HepG2 (cell line): Measurements from ENCODE around the gene HIPK2.

Source experiments
- BHLHE40 ChIP-seq: IDR thresholded peaks from 2 replicates; pipeline ENCODE4 v1.6.1; 2011; ENCODE audit warnings: low read length, improper control_type of control experiment
- EP300 ChIP-seq, 3 experiments: sonication (generic) in 1 of 3; formaldehyde crosslinking in 1 of 3; IDR thresholded peaks; 2 replicates each; pipeline versions ENCODE4 v1.5.1 to v1.6.1; 2011 to 2020; ENCODE audit warnings: low read depth in 2 of 3, low read length in 2 of 3, borderline replicate concordance in 1 of 3, improper control_type of control experiment in 1 of 3, mild to moderate bottlenecking in 1 of 3, missing genetic modification reagents in 1 of 3, moderate library complexity in 1 of 3
- FOXK2 ChIP-seq: fragments of 450-650 bp; IDR thresholded peaks from 2 replicates; pipeline ENCODE4 v1.6.1; 2016
- FOXM1 ChIP-seq: sonication (generic); formaldehyde crosslinking; IDR thresholded peaks from 2 replicates; pipeline ENCODE4 v1.5.0; 2020; ENCODE audit warnings: missing genetic modification reagents
- NBN ChIP-seq: fragments of 450-650 bp; conservative IDR thresholded peaks from 2 replicates; pipeline ENCODE4 v1.6.1; 2017
- NFAT5 ChIP-seq: sonication (generic); formaldehyde crosslinking; IDR thresholded peaks from 2 replicates; pipeline ENCODE4 v1.4.0; 2020; ENCODE audit warnings: missing genetic modification reagents
- SAP130 ChIP-seq: IDR thresholded peaks from 2 replicates; pipeline ENCODE4 v1.6.1; 2016; ENCODE audit warnings: low read depth
- TMF1 ChIP-seq: sonication (generic); formaldehyde crosslinking; IDR thresholded peaks from 2 replicates; pipeline ENCODE4 v1.8.1; 2022; ENCODE audit warnings: low read depth, missing genetic modification reagents
- ZNF207 ChIP-seq: fragments of 450-650 bp; IDR thresholded peaks from 2 replicates; pipeline ENCODE4 v1.6.1; 2016; ENCODE audit warnings: antibody characterized with exemption, borderline replicate concordance
- ZNF337 ChIP-seq: sonication (generic); formaldehyde crosslinking; IDR thresholded peaks from 2 replicates; pipeline ENCODE4 v1.5.1; 2020; ENCODE audit warnings: missing genetic modification reagents, low read depth, mild to moderate bottlenecking, borderline replicate concordance
- TF ChIP-seq, protein P1 (sequence below): sonication (generic); formaldehyde crosslinking; IDR thresholded peaks from 2 replicates; pipeline ENCODE4 v1.5.0; 2020; ENCODE audit warnings: mild to moderate bottlenecking, missing genetic modification reagents, moderate library complexity

DNA sequence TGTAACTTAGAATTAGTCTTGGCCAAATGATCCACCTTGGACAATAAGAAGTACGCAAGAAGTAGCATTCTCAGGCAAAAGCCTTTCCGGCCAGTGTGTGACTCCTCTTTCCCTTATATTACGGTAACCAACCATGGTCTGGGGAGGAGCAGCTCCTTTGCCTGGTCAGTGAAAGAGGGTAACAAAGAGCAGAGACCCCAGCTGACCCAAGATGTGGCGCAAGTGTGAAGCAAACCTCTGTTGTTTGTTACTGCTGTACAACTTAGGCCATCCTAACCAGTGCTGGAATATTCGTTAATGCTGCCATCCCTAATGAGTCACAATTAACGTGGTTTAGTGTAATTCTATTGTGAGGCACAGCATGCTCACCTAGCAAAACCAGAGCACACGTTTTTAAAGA, 44.0 kb downstream of the HIPK2 start:
- TF ChIP-seq SAP130 (CRISPR knock-in tag) = no peak
- TF ChIP-seq, protein P1, sequence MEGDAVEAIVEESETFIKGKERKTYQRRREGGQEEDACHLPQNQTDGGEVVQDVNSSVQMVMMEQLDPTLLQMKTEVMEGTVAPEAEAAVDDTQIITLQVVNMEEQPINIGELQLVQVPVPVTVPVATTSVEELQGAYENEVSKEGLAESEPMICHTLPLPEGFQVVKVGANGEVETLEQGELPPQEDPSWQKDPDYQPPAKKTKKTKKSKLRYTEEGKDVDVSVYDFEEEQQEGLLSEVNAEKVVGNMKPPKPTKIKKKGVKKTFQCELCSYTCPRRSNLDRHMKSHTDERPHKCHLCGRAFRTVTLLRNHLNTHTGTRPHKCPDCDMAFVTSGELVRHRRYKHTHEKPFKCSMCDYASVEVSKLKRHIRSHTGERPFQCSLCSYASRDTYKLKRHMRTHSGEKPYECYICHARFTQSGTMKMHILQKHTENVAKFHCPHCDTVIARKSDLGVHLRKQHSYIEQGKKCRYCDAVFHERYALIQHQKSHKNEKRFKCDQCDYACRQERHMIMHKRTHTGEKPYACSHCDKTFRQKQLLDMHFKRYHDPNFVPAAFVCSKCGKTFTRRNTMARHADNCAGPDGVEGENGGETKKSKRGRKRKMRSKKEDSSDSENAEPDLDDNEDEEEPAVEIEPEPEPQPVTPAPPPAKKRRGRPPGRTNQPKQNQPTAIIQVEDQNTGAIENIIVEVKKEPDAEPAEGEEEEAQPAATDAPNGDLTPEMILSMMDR (CRISPR knock-in tag) = no peak
- no peak for TF ChIP-seq NFAT5 (CRISPR knock-in tag)
- TF ChIP-seq FOXK2 = no peak
- no peak for TF ChIP-seq NBN
- TF ChIP-seq TMF1 (CRISPR knock-in tag) = no peak
- TF ChIP-seq ZNF207 = no peak
- TF ChIP-seq BHLHE40 = no peak
- TF ChIP-seq ZNF337 (CRISPR knock-in tag) = no peak
- TF ChIP-seq EP300 (IDR thresholded peaks at IDR 0.05; ENCODE audit: low read depth in 2 of 2, low read length in 2 of 2) = no peak
- no peak for TF ChIP-seq EP300 (CRISPR knock-in tag; IDR thresholded peaks at IDR 0.05; ENCODE audit: borderline replicate concordance)
- TF ChIP-seq FOXM1 (CRISPR knock-in tag) = no peak
